ENCODE measurements around the gene CNTFR. TPM values are rescaled to one million over a fixed set of nuclear protein-coding genes. Genes with fewer than 3 reads are reported as not detected.

Gene CNTFR
- polyA plus RNA-seq, 1 donor (not counting 4 experiments of a cell fraction or from before 2014, with no cell fraction given): 0.42 TPM

GRCh38 chr9:34557426-34558321 lies 31.9 kb downstream of the CNTFR start:
- H3K4me3 ChIP-seq (ENCODE audit: control insufficient read depth in 2 of 3, extremely low read depth in 1 of 3, insufficient read depth in 2 of 3, low read depth in 1 of 3, low read length in 3 of 3): no peak overlapping the region
- peaks cover 53% of the 10 kb centered on the region for H3K27me3 ChIP-seq (ENCODE audit: control insufficient read depth, extremely low read depth, insufficient read depth, low read length)
- no peaks in the 10 kb centered on the region for H3K9me1 ChIP-seq (ENCODE audit: control insufficient read depth, extremely low read depth, insufficient read depth, low read length)
- no peak overlapping the region for H3K9ac ChIP-seq (ENCODE audit: control insufficient read depth, extremely low read depth, insufficient read depth, low read length)
- no peaks in the 10 kb centered on the region for H3K36me3 ChIP-seq (ENCODE audit: control insufficient read depth in 2 of 2, extremely low read depth in 1 of 2, insufficient read depth in 2 of 2, low read length in 2 of 2)
- no peaks in the 10 kb centered on the region for H3K79me2 ChIP-seq (ENCODE audit: control insufficient read depth, insufficient read depth, low read length)
- FAIRE-seq (no peak), DNase-seq (ENCODE audit: low read depth, low spot score) (no peak)
- H2AFZ ChIP-seq (ENCODE audit: control insufficient read depth, low read length): no peak overlapping the region
- dilution Hi-C loops (cut with MboI; ENCODE audit: extremely low pct_ligation_motif_present, low sequenced_read_pairs): no loop called here
- no peak overlapping the region for H3K4me2 ChIP-seq (ENCODE audit: control insufficient read depth, extremely low read depth, insufficient read depth, low read depth, low read length)
- no peaks in the 10 kb centered on the region for H3K9me3 ChIP-seq (ENCODE audit: control insufficient read depth, low read depth, low read length)
- peaks cover 5% of the 10 kb centered on the region for H4K20me1 ChIP-seq (ENCODE audit: control insufficient read depth, extremely low read depth, insufficient read depth, low read length)
- H3K27ac ChIP-seq (ENCODE audit: control insufficient read depth, insufficient read depth, low read length): no peak overlapping the region
- H3K4me1 ChIP-seq (ENCODE audit: control insufficient read depth, extremely low read depth, insufficient read depth, low read length): peaks cover 8% of the 10 kb centered on the region
- TF ChIP-seq EZH2 (IDR thresholded peaks at IDR 0.05; ENCODE audit: low read length): no peak
- TF ChIP-seq CTCF (optimal IDR thresholded peaks at IDR 0.05 in 1 of 3, IDR thresholded peaks at IDR 0.05 in 1 of 3, conservative IDR thresholded peaks at IDR 0.05 in 1 of 3; ENCODE audit: extremely low read depth in 1 of 3, insufficient read depth in 2 of 3, low read length in 3 of 3): no peak

GRCh38 chr9:34556949-34557348 lies 32.6 kb downstream of the CNTFR start:
- dilution Hi-C loops (cut with MboI; ENCODE audit: extremely low pct_ligation_motif_present, low sequenced_read_pairs): no loop called here
- TF ChIP-seq EZH2 (IDR thresholded peaks at IDR 0.05; ENCODE audit: low read length) (no peak), CTCF (optimal IDR thresholded peaks at IDR 0.05 in 1 of 3, IDR thresholded peaks at IDR 0.05 in 1 of 3, conservative IDR thresholded peaks at IDR 0.05 in 1 of 3; ENCODE audit: extremely low read depth in 1 of 3, insufficient read depth in 2 of 3, low read length in 3 of 3) (no peak)
- no peak overlapping the region for H3K4me3 ChIP-seq (ENCODE audit: control insufficient read depth in 2 of 3, extremely low read depth in 1 of 3, insufficient read depth in 2 of 3, low read depth in 1 of 3, low read length in 3 of 3)
- no peaks in the 10 kb centered on the region for H3K79me2 ChIP-seq (ENCODE audit: control insufficient read depth, insufficient read depth, low read length)
- no peak overlapping the region for H3K4me2 ChIP-seq (ENCODE audit: control insufficient read depth, extremely low read depth, insufficient read depth, low read depth, low read length)
- H4K20me1 ChIP-seq (ENCODE audit: control insufficient read depth, extremely low read depth, insufficient read depth, low read length): peaks cover 5% of the 10 kb centered on the region
- H3K36me3 ChIP-seq (ENCODE audit: control insufficient read depth in 2 of 2, extremely low read depth in 1 of 2, insufficient read depth in 2 of 2, low read length in 2 of 2): no peaks in the 10 kb centered on the region
- H3K4me1 ChIP-seq (ENCODE audit: control insufficient read depth, extremely low read depth, insufficient read depth, low read length): peaks cover 8% of the 10 kb centered on the region
- H2AFZ ChIP-seq (ENCODE audit: control insufficient read depth, low read length): no peak overlapping the region
- no peak for DNase-seq (ENCODE audit: low read depth, low spot score)
- FAIRE-seq: no peak
- no peaks in the 10 kb centered on the region for H3K9me3 ChIP-seq (ENCODE audit: control insufficient read depth, low read depth, low read length)
- no peak overlapping the region for H3K9ac ChIP-seq (ENCODE audit: control insufficient read depth, extremely low read depth, insufficient read depth, low read length)
- H3K27me3 ChIP-seq (ENCODE audit: control insufficient read depth, extremely low read depth, insufficient read depth, low read length): peaks cover 53% of the 10 kb centered on the region
- no peaks in the 10 kb centered on the region for H3K9me1 ChIP-seq (ENCODE audit: control insufficient read depth, extremely low read depth, insufficient read depth, low read length)
- no peak overlapping the region for H3K27ac ChIP-seq (ENCODE audit: control insufficient read depth, insufficient read depth, low read length)
